Activated T-helper 1 cell treated with Interleukin-2 at 50 U/mL for 16 hours (primary cell): Measurements from ENCODE around the gene VTI1A.
"Not testable (repeated sequence)": the region's sequence is repeated elsewhere in the genome, so short reads cannot be mapped to it uniquely, and the experiment has no call there.

Experiments
- DNase-seq: peaks from one replicate; pipeline ENCODE4 v3.0.0-alpha.2; 2020; ENCODE audit warnings: low read depth

The VTI1A gene

GRCh38 chr10:112454910-112455779 lies 8.1 kb downstream of the VTI1A start:
- DNase-seq, result no peak

- DNase-seq, result no peak
Observed at GRCh38 chr10:112456533-112456932, 9.5 kb downstream of the VTI1A start.

DNA sequence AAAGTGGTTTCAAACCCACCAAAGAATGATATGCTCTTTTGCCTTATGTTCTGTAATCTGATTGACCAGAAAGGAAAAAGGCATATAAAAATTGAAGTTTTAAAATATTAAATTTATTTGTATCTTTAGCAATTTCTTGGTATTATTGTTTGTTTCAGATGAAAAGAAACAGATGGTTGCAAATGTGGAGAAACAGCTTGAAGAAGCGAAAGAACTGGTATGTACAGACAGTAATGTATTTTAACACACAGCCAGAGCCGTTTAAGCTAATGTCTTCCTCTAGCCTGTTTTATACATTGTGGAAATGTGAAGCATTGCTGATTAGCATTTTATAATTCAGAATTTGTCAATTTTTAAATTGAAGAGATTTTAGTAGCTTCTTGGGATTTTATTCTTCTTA lies 13.4 kb downstream of the VTI1A start:
- DNase-seq, result no peak

GRCh38 chr10:112461029-112461887 lies 14.2 kb downstream of the VTI1A start:
- no peak for DNase-seq

- not testable (repeated sequence) for DNase-seq
Observed at GRCh38 chr10:112464074-112464473, 17.1 kb downstream of the VTI1A start.

DNA sequence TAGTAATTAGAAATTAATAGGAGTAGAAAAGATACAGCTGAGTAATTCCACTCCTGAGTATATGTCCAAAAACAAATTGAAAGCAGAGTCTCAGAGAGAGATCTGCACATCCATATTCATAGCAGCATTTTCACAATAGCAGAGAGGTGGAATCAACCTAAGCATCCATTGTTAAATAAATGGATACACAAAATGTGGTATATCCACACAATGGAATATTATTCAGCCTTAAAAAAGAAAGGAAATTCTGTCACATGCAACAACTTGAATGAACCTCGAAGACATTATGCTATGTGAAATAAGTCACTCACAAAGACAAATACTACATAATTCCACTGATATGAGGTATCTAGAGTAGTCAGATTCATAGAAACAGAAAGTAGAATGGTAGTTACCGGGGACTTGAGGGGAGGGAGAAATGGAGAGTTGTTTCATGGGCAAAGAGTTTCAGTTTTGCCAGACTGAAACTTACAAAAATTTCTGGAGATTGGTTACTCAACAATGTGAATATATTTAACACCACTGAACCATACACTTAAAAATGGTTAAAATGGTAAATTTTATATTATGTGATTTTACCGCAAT lies 18.4 kb downstream of the VTI1A start:
- no peak for DNase-seq

- DNase-seq, result no peak
Observed at GRCh38 chr10:112466802-112467201, 19.8 kb downstream of the VTI1A start.

- no peak for DNase-seq
Observed at GRCh38 chr10:112467541-112468075, 20.6 kb downstream of the VTI1A start.

- DNase-seq, result no peak
Observed at GRCh38 chr10:112471878-112472487, 25.0 kb downstream of the VTI1A start.

GRCh38 chr10:112475575-112476218 lies 28.7 kb downstream of the VTI1A start:
- DNase-seq, result no peak

- DNase-seq, result no peak
Observed at GRCh38 chr10:112481602-112482001, 34.6 kb downstream of the VTI1A start.

- no peak for DNase-seq
Observed at GRCh38 chr10:112484399-112484798, 37.4 kb downstream of the VTI1A start.

GRCh38 chr10:112487964-112488363 lies 40.9 kb downstream of the VTI1A start:
- DNase-seq, result no peak

- no peak for DNase-seq
Observed at GRCh38 chr10:112490545-112490944, 43.5 kb downstream of the VTI1A start.

DNA sequence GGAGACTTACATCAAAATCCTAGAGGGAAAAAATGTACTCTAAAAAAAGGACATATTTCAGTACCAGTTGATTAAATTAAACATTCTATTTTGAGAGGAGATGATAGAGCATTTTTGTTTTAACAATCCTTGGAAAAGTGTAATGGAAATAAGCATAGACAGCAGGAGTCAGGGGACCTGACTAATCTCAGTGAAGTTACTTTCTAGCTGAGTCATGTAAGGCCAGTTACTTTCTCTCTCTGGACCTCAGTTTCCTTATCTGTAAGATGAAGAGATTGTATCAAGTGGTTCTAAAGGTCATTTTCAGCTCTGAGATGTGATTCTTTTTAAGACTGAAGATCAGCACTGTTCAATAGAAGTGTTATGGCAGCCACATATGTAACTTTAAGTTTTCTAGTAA lies 44.1 kb downstream of the VTI1A start:
- DNase-seq, result no peak

- no peak for DNase-seq
Observed at GRCh38 chr10:112492736-112493135, 45.7 kb downstream of the VTI1A start.

DNA sequence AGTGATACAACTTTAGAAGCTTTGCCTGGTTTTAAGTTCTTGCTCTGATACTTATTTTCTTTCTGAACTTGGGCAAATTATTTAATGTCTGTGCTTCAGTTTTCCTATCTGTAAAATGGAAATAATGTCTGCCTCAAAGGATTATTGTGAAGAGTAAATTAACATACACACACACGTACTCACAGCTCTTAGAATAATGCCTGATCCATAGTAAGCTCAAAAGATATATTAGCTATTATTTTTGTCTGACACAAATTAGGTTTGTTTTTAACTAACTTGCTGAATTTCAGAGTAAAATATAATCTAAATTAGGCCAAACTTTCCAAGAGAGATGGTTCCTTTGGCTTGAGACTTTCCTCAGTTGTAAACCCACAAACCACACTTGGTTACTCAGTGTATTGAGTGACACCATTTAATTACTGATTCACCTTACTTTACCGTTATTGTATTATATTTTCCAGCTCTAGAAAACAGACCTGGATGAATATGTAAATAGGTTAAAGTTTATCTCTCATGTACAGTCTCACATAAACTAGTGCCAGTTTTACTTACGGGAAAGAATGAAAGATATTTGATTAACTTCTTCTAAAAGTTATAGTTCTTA lies 50.4 kb downstream of the VTI1A start:
- DNase-seq, result no peak

- DNase-seq, result no peak
Observed at GRCh38 chr10:112498806-112499205, 51.8 kb downstream of the VTI1A start.

DNA sequence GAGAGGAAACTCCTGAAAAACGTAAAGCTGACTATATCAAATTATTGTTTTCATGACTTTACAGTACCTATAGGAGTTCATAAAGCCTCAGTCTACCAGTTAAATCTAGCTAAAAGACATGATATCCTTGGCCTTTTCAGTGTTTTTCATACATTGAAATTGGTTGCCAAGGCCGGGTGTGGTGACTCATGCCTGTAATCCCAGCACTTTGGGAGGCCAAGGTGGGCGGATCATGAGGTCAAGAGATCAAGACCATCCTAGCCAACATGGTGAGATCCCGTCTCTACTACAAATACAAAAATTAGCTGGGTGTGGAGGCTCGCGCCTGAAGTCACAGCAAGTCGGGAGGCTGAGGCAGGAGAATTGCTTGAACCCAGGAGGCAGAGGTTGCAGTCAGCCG lies 53.0 kb downstream of the VTI1A start:
- not testable (repeated sequence) for DNase-seq

DNA sequence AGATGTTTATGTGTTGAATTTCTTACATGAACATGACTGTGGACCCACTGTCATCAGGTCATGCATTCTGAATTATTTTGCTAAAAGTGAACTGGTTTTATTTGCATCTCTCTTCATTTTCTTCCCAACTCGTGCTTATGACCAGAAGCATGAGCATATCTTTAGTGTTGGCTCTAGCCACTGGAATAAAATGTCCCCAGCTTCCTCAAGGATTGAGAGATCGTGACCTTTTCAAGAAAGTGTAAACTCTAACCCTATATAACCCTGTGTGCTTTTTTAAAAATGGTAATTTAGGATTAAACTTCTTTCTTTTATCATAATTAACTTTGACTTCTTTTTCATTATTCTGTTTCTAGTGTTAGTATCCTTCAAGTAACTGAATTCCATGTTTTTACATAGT lies 55.5 kb downstream of the VTI1A start:
- no peak for DNase-seq

- no peak for DNase-seq
Observed at GRCh38 chr10:112503643-112504042, 56.6 kb downstream of the VTI1A start.
